Measurements from ENCODE around the gene DNAJB7. TPM values are rescaled to one million over a fixed set of nuclear protein-coding genes. Genes with fewer than 3 reads are reported as not detected.

Gene DNAJB7
- total and polyA plus RNA-seq, 2 donors (not counting 3 experiments of a cell fraction or from before 2014, with no cell fraction given) = not detected

GRCh38 chr22:40889116-40889515 lies 27.2 kb upstream of the DNAJB7 start:
- H3K4me2 ChIP-seq (ENCODE audit: insufficient read depth, low read length) = no peak overlapping the region
- dilution Hi-C loops (cut with MboI; ENCODE audit: extremely low pct_ligation_motif_present, low sequenced_read_pairs) = no loop called here
- H3K9me1 ChIP-seq (replicated peaks; ENCODE audit: control insufficient read depth, extremely low read depth, insufficient read depth, low read length) = no peaks in the 10 kb centered on the region
- peaks cover 0 to 6% of the 10 kb centered on the region in 2 experiments for H3K36me3 ChIP-seq (ENCODE audit: control insufficient read depth in 2 of 2, extremely low read depth in 1 of 2, insufficient read depth in 2 of 2, low read length in 2 of 2)
- no peaks in the 10 kb centered on the region for H3K4me1 ChIP-seq (ENCODE audit: control insufficient read depth, extremely low read depth, insufficient read depth, low read length)
- no peaks in the 10 kb centered on the region for H3K79me2 ChIP-seq (ENCODE audit: control insufficient read depth, insufficient read depth, low read length)
- H3K4me3 ChIP-seq (replicated peaks in 1 of 3; ENCODE audit: insufficient read depth in 1 of 3, low read depth in 1 of 3, low read length in 3 of 3) = no peak overlapping the region
- POLR2A ChIA-PET = no interaction called here
- no peak overlapping the region for H3K9ac ChIP-seq (replicated peaks; ENCODE audit: extremely low read depth, insufficient read depth, low read length)
- no peaks in the 10 kb centered on the region for H3K9me3 ChIP-seq (replicated peaks; ENCODE audit: control insufficient read depth, insufficient read depth, low read length)
- no TSS peak for BruUV-seq (replicated peaks)
- H3K27ac ChIP-seq (ENCODE audit: insufficient read depth, low read depth, low read length) = no peak overlapping the region
- no peaks in the 10 kb centered on the region for H4K20me1 ChIP-seq (replicated peaks; ENCODE audit: control insufficient read depth, extremely low read depth, insufficient read depth, low read length)
- no peak for TF ChIP-seq GATA2 (IDR thresholded peaks at IDR 0.05; ENCODE audit: insufficient read depth, insufficient read length, low read depth, low read length)
- TF ChIP-seq POLR2AphosphoS5 (IDR thresholded peaks at IDR 0.05; ENCODE audit: insufficient read depth, low read depth, low read length) = no peak
- no peak for TF ChIP-seq MAX (IDR thresholded peaks at IDR 0.05; ENCODE audit: insufficient read depth, insufficient read length)
- TF ChIP-seq EZH2 (IDR thresholded peaks at IDR 0.05; ENCODE audit: borderline replicate concordance, low read depth, low read length, severe bottlenecking) = no peak
- no peak for TF ChIP-seq FOS (IDR thresholded peaks at IDR 0.05; ENCODE audit: borderline replicate concordance, insufficient read depth, low read length)
- TF ChIP-seq POLR2A (IDR thresholded peaks at IDR 0.05; ENCODE audit: low read depth, low read length) = no peak
- no peak for TF ChIP-seq JUN (IDR thresholded peaks at IDR 0.05; ENCODE audit: borderline replicate concordance, insufficient read depth, insufficient read length, low read depth)
- TF ChIP-seq MYC (IDR thresholded peaks at IDR 0.05; ENCODE audit: low read depth, low read length) = no peak
- H2AFZ ChIP-seq (ENCODE audit: low read depth, low read length) = no peak overlapping the region
- no peak for FAIRE-seq
- DNase-seq (ENCODE audit: low read depth, low spot score) = no peak
- CTCF ChIA-PET = interaction anchor here (3.3 kb wide), 1 partner anchor 10 kb away, joined by 21 read pairs; no protein-coding TSS in a partner anchor
- H3K27me3 ChIP-seq (ENCODE audit: control insufficient read depth in 2 of 2, insufficient read depth in 2 of 2, low read length in 2 of 2) = no peaks in the 10 kb centered on the region
- intact Hi-C loops (cut with micrococcal nuclease) = no loop called here

GRCh38 chr22:40878922-40879321 lies 17.0 kb upstream of the DNAJB7 start:
- BruUV-seq (replicated peaks) = no TSS peak
- peaks cover 0 to 4% of the 10 kb centered on the region in 2 experiments for H3K36me3 ChIP-seq (ENCODE audit: control insufficient read depth in 2 of 2, extremely low read depth in 1 of 2, insufficient read depth in 2 of 2, low read length in 2 of 2)
- POLR2A ChIA-PET = no interaction called here
- H3K79me2 ChIP-seq (ENCODE audit: control insufficient read depth, insufficient read depth, low read length) = no peaks in the 10 kb centered on the region
- H3K4me2 ChIP-seq (ENCODE audit: insufficient read depth, low read length) = no peak overlapping the region
- H4K20me1 ChIP-seq (replicated peaks; ENCODE audit: control insufficient read depth, extremely low read depth, insufficient read depth, low read length) = no peaks in the 10 kb centered on the region
- DNase-seq (ENCODE audit: low read depth, low spot score) (no peak), FAIRE-seq (no peak)
- dilution Hi-C loops (cut with MboI; ENCODE audit: extremely low pct_ligation_motif_present, low sequenced_read_pairs) = no loop called here
- H3K27ac ChIP-seq (ENCODE audit: insufficient read depth, low read depth, low read length) = no peak overlapping the region
- no peaks in the 10 kb centered on the region for H3K4me1 ChIP-seq (ENCODE audit: control insufficient read depth, extremely low read depth, insufficient read depth, low read length)
- no peak overlapping the region for H2AFZ ChIP-seq (ENCODE audit: low read depth, low read length)
- TF ChIP-seq CTCF (IDR thresholded peaks at IDR 0.05; ENCODE audit: extremely low read depth in 1 of 2, insufficient read depth in 1 of 2, low read depth in 1 of 2, low read length in 2 of 2) (no peak), MAX (IDR thresholded peaks at IDR 0.05; ENCODE audit: insufficient read depth, insufficient read length) (no peak), MYC (IDR thresholded peaks at IDR 0.05; ENCODE audit: low read depth, low read length) (no peak), EZH2 (IDR thresholded peaks at IDR 0.05; ENCODE audit: borderline replicate concordance, low read depth, low read length, severe bottlenecking) (no peak), GATA2 (IDR thresholded peaks at IDR 0.05; ENCODE audit: insufficient read depth, insufficient read length, low read depth, low read length) (no peak), POLR2A (IDR thresholded peaks at IDR 0.05; ENCODE audit: low read depth, low read length) (no peak), FOS (IDR thresholded peaks at IDR 0.05; ENCODE audit: borderline replicate concordance, insufficient read depth, low read length) (no peak), POLR2AphosphoS5 (IDR thresholded peaks at IDR 0.05; ENCODE audit: insufficient read depth, low read depth, low read length) (no peak), JUN (IDR thresholded peaks at IDR 0.05; ENCODE audit: borderline replicate concordance, insufficient read depth, insufficient read length, low read depth) (no peak)
- H3K9me1 ChIP-seq (replicated peaks; ENCODE audit: control insufficient read depth, extremely low read depth, insufficient read depth, low read length) = no peaks in the 10 kb centered on the region
- no peak overlapping the region for H3K4me3 ChIP-seq (replicated peaks in 1 of 3; ENCODE audit: insufficient read depth in 1 of 3, low read depth in 1 of 3, low read length in 3 of 3)
- no peak overlapping the region for H3K9ac ChIP-seq (replicated peaks; ENCODE audit: extremely low read depth, insufficient read depth, low read length)
- H3K27me3 ChIP-seq (ENCODE audit: control insufficient read depth in 2 of 2, insufficient read depth in 2 of 2, low read length in 2 of 2) = no peaks in the 10 kb centered on the region
- no peaks in the 10 kb centered on the region for H3K9me3 ChIP-seq (replicated peaks; ENCODE audit: control insufficient read depth, insufficient read depth, low read length)
- CTCF ChIA-PET = interaction anchor here (0.8 kb wide), 1 partner anchor 9 kb away, joined by 3 read pairs; no protein-coding TSS in a partner anchor
- intact Hi-C loops (cut with micrococcal nuclease) = no loop called here
